T follicular helper cell (primary cell): ENCODE results near the gene PGGHG.

Source experiments
- DNase-seq: peaks from one replicate; pipeline ENCODE4 v3.0.0-alpha.2; 2020; ENCODE audit warnings: low read depth

PGGHG gene

GRCh38 chr11:269146-269890 lies 19.6 kb upstream of the PGGHG start:
- no peak for DNase-seq

- no peak for DNase-seq
These were observed 18.2 kb upstream of the PGGHG start for GRCh38 chr11:270451-271318.

- DNase-seq, result no peak
These were observed 17.6 kb upstream of the PGGHG start for GRCh38 chr11:271319-271715.

- DNase-seq, result no peak
These were observed 16.6 kb upstream of the PGGHG start for GRCh38 chr11:272195-272930.

- no peak for DNase-seq
These were observed 16.1 kb upstream of the PGGHG start for GRCh38 chr11:272931-273198.

- DNase-seq, result no peak
These were observed 12.7 kb upstream of the PGGHG start for GRCh38 chr11:276219-276618.

- no peak for DNase-seq
These were observed 10.7 kb upstream of the PGGHG start, which contains the start of gene NLRP6 for GRCh38 chr11:278001-278951. Gene NLRP6, plus strand, starts transcription at chr11:278407. Its CDS starts 163 bp downstream, at chr11:278570.

GRCh38 chr11:279040-279965 lies 9.6 kb upstream of the PGGHG start:
- no peak for DNase-seq

- peak; percentile 41 for DNase-seq
These were observed 8.8 kb upstream of the PGGHG start for GRCh38 chr11:279966-280705.

- no peak for DNase-seq
These were observed 8.0 kb upstream of the PGGHG start for GRCh38 chr11:280706-281485.

GRCh38 chr11:281486-282161 lies 7.3 kb upstream of the PGGHG start:
- DNase-seq, result no peak

GRCh38 chr11:282171-282570 lies 6.8 kb upstream of the PGGHG start:
- no peak for DNase-seq

GRCh38 chr11:282630-283360 lies 6.1 kb upstream of the PGGHG start:
- DNase-seq, result no peak

- DNase-seq, result no peak
These were observed 5.4 kb upstream of the PGGHG start for GRCh38 chr11:283405-284104.

- no peak for DNase-seq
These were observed 4.6 kb upstream of the PGGHG start for GRCh38 chr11:284105-285020.
